ENCODE results near the gene PHKB.

PHKB gene

GRCh38 chr16:47574091-47575054 is 113.2 kb downstream of the PHKB start:
- DNase-seq, result no peak

DNA sequence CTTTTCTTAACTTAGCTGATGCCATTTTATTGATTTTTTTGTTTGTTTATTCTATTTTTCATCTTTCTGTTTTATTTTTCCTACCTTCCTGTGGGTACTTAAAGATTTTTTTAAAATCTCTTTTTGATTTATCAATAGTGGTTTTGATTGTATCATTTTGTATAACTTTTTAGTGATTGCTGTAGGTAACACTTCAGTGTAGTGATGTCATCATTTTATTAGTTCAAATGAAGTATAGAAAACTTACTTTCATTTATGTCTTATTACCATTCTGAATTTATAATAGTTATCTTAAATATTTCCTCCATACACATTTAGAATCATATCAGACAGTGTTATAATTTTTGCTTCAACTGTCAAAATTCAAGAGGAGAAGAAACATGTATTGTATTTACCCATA is 115.9 kb downstream of the PHKB start:
- no peak for DNase-seq

- no peak for DNase-seq
Observed at GRCh38 chr16:47578033-47578432, 116.9 kb downstream of the PHKB start.

GRCh38 chr16:47578573-47578972 is 117.4 kb downstream of the PHKB start:
- no peak for DNase-seq

DNA sequence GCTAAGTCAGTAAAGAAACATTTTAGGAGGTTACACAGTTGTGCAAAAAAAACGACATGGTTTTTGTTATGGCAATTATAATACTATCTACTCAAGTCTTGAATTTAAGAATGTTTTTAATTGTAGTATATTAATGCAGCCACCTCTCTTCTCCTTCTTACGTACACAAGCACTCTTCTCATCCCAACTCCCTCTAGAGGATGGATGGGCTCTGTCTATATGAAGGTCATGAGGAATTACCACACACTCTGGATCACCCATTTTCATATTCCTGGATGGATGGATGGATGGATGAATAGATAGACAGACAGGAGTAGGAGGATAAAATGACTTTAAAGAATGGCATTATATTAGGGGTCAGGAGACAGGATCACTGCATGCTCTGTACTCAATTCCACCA is 120.0 kb downstream of the PHKB start:
- DNase-seq, result no peak

DNA sequence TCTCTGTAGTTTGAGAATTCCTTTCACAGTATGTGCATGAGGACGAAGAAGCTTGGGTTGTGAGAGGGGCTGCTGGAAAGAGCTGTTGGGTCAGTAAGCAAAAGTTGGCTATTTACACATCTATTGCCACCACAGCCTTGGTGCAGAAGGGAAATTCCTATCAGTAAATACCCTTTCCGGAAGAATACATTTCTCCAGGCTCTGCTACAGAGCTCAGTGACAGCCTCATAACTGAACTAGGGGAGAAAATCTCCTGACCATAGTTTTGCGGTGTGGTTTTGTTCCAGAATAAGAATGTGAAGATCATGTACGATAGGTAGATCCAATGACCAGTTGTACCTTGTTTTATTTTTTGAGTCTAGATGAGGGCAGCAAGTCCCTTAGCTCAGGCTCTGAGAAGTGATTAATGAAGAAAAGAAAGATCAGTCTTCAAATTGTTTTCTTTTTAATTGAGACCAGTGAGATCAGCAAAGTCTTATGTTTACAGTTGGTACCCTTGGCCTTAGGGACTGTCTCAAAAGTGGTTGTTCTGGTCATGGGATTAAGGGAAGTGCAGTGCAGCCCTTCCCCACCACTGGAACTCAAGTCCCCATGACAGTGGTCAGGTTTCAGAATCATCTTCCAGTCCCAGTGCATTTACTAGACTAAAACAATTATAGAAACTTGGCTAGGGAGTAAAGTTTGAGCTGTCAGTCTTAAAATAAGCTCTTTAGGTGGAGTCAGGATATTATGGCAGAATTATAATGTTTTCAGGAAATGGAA is 123.5 kb downstream of the PHKB start:
- DNase-seq, result no peak

- DNase-seq, result no peak
Observed at GRCh38 chr16:47586121-47586520, 125.0 kb downstream of the PHKB start.

DNA sequence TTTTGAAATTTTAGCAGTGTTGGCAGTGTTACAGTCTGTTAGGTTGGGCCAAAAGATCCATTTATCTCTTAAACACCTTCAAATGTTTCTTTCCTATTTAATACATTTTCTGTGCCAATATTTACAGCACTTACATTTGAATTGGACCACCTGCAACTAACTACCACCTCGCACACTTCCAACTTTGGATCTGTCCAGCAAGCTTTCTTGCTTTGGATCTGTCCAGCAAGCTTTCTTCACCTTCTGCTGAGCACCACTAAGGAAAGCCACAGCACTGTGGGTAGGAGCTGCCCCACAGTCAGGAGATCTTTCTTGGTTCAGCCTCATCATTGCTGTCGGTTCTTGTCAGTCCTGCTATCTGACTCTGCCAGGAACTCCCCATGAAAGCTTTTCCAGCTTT is 129.3 kb downstream of the PHKB start:
- DNase-seq, result no peak

DNA sequence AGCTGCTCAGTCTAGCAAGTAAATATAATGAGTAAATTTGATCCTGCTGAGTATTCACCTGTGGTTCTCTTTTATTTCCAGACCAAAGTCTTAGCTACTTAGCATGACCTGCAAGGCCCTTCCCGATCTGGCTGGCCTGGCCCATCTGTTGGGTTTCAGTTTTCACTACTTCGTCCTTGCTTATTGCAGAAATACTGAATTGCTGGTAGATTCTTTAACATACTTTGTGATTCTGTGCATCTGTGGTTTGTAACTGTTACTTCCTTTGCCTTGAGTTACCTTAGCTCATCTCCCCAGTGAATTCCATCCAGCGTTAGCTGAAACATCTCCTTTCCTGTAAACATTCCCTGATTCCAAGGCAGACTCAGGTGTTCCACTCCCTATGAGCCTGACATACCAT is 131.1 kb downstream of the PHKB start:
- no peak for DNase-seq

DNA sequence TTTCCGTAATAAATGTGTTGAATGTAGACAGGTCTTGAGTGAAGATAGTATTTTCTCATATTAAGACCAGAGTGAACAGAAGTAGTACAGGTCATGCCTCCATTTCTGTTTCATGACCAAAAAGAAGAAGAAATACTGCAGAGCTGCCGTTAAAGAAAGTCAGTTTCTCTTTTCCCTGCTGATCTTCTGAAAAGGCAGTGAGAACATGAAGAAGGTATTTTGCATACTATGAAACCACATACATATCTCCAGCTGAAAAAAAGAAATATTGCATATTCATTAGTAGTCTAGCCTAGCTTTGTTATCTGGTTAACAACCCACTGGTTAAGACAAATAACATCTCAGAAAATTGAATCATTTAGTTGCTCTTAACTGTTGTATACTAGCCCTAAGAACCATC is 138.4 kb downstream of the PHKB start:
- no peak for DNase-seq

- DNase-seq, result no peak
Observed at GRCh38 chr16:47600376-47600775, 139.2 kb downstream of the PHKB start.

GRCh38 chr16:47604306-47604705 is 143.2 kb downstream of the PHKB start:
- DNase-seq, result no peak

DNA sequence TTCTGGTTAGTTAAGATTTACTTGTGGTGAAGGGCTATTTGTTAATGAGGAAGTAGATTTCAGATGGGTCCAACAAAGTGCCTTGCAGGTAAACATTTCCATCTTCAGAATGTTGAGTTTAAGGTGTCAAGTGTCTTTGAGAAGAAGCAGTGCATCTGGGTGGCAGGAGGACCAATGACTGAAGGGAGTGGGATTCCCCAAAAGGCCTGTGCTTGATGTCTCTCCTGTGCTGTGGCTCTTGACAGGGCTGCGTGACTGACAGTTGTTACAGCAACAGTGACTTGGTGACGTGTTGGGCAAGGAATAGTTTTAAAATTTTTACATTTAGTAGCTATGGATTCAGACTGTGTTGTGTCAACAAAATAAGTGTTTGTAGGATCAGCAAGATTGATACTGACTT is 149.9 kb downstream of the PHKB start:
- DNase-seq, result no peak

- DNase-seq, result no peak
Observed at GRCh38 chr16:47611848-47612493, 150.8 kb downstream of the PHKB start.

DNA sequence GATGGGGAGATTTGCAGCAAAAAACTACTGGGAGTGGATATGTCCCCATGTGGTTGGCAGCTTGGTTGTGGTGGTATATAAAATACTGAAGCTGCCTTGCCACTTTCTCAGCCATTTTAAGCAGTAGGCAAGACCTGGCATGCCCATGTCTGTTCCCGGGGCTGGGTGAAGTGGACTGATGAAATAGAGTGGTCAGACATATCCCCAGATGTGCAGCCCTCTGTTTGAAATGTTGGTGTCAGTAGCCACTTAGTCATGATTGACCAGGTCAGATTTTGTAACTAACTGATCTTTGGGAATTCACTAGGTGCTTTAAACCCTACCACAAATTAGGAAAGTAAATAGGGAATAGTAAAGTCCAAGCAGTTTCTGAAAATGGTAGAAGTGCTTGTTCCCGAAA is 151.6 kb downstream of the PHKB start:
- no peak for DNase-seq

DNA sequence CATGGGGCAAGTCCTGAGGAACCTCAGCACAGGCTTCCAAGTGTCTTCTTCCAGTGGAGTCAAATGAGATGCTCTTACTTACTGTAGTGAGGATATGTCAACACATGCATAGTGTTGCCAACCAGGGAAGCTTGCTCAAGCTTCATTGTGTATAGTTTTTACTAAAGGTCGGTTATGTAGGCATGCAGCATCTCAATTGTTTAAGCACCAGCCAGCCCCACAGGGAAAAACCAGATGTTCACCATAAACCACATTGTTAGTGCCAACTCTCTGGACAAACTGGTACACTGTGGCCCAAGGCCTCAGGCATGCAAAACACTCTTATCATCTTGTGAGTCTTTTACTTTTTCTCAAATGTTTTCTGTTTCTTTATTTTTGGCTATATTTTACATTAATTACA is 152.1 kb downstream of the PHKB start:
- no peak for DNase-seq

GRCh38 chr16:47617732-47618131 is 156.6 kb downstream of the PHKB start:
- DNase-seq, result no peak

GRCh38 chr16:47622451-47623176 is 161.5 kb downstream of the PHKB start:
- no peak for DNase-seq

DNA sequence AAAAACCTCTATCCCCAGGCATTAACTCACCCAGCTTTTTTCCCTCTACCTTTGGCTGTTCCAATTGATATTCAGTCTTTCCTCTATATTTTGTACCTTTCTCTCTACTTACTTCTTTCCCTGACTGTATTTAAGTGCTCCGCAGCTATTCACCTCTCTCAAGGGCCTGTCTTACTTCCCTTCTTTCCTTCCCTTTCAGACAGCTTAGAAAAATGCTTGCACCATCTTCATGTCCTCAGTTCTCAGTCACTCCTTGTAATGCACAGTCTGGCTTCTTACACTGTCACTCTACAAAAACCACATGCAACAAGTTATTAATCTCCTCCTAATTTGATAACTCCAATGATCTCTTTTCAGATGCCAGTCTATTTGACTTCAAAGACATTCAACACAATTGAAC is 163.4 kb downstream of the PHKB start:
- peak; percentile 9 for DNase-seq

- DNase-seq, result peak; percentile 65
Observed at GRCh38 chr16:47625115-47625567, 164.0 kb downstream of the PHKB start.

- DNase-seq, result peak; percentile 11
Observed at GRCh38 chr16:47626246-47626645, 165.1 kb downstream of the PHKB start.

DNA sequence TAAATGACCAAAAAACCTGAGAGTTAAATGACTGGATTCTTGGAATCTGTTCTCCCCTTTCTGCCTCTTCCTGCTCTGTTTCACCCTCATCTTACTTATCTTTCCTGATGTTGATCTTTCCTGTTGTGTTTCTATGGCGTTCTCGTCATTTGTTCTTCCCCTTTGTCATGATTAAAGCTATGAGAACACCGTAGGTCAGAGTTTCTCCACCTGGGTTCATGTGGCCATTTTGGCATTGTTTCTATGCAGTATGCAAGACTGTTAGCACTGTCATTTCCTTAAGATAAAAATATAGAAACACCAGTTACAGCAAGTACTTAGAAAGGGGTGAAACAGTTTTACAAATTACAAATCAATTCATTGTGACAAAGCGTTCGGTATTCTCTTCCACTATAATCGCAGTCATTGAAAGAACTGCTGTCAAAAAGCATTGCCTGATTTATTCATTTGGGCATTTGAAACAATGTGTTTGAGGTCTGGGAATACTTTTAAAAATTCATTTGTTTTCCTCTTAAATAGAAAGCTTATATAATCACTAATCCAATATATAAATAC is 166.0 kb downstream of the PHKB start:
- DNase-seq, result no peak
